Heart left ventricle (tissue), 16 donors: ENCODE results near the gene ASTN2. TPM values are rescaled to one million over a fixed set of nuclear protein-coding genes. Genes with fewer than 3 reads are reported as not detected.

Experiments used
- ATAC-seq, 4 donors: fragments of 200-7000 bp; cut with Tn5 transposase; one replicate each; pipeline ENCODE4 v1.9.1; 2020 to 2022; ENCODE audit warnings: moderate library complexity in 4 of 4, mild to moderate bottlenecking in 3 of 4, moderate number of reproducible peaks in 1 of 4
- DNase-seq, 5 donors: peaks; one replicate each; pipeline ENCODE4 v3.0.0-alpha.2; 2020
- H3K27ac ChIP-seq, 12 donors: fragments of 200-600 bp; sonication (generic) in 4 of 12; one replicate each; pipeline versions ENCODE4 v1.5.0 to v1.8.0; 2016 to 2022; ENCODE audit warnings: mild to moderate bottlenecking in 2 of 12
- H3K27me3 ChIP-seq, 9 donors: fragments of 200-600 bp; sonication (generic) in 2 of 9; one replicate each; pipeline versions ENCODE4 v1.5.1 to v1.8.0; 2016 to 2022; ENCODE audit warnings: mild to moderate bottlenecking in 3 of 9
- H3K36me3 ChIP-seq, 9 donors: fragments of 200-600 bp; sonication (generic) in 2 of 9; one replicate each; pipeline versions ENCODE4 v1.5.0 to v1.8.0; 2018 to 2022; ENCODE audit warnings: mild to moderate bottlenecking in 2 of 9
- H3K4me1 ChIP-seq, 12 donors: fragments of 200-600 bp; sonication (generic) in 4 of 12; one replicate each; pipeline versions ENCODE4 v1.5.0 to v1.8.0; 2016 to 2022; ENCODE audit warnings: mild to moderate bottlenecking in 3 of 12
- H3K4me3 ChIP-seq, 12 donors: fragments of 200-600 bp; sonication (generic) in 4 of 12; one replicate each; pipeline versions ENCODE4 v1.5.0 to v1.8.0; 2017 to 2022; ENCODE audit warnings: mild to moderate bottlenecking in 9 of 12, moderate library complexity in 4 of 12
- H3K9me3 ChIP-seq, 12 donors: fragments of 200-600 bp; sonication (generic) in 4 of 12; one replicate each; pipeline versions ENCODE4 v1.5.0 to v1.8.0; 2016 to 2022; ENCODE audit warnings: mild to moderate bottlenecking in 1 of 12
- CTCF ChIP-seq, 12 donors: fragments of 200-600 bp; sonication (generic) in 4 of 12; IDR thresholded peaks; one replicate each; pipeline versions ENCODE4 v1.5.0 to v1.8.0; 2018 to 2022; ENCODE audit warnings: antibody characterized with exemption in 12 of 12, mild to moderate bottlenecking in 5 of 12
- POLR2A ChIP-seq, 2 donors: fragments of 450-650 bp; IDR thresholded peaks; one replicate each; pipeline ENCODE4 v1.6.1; 2017; ENCODE audit warnings: antibody characterized with exemption in 2 of 2, mild to moderate bottlenecking in 2 of 2, moderate library complexity in 2 of 2
- WGBS, 4 donors: extraction: QIAGEN DNeasy Blood & Tissue Kit in 2 of 4; methylation state at CpG; one replicate each; pipeline versions ENCODE4 v1.1.5 to v1.1.7; 2013 to 2018; 5-methylcytosine and 5-hydroxymethylcytosine counted together
- intact Hi-C, 10 donors: fragments of 100-400 bp; cut with DNase I; formaldehyde crosslinking; loops; one replicate each; pipeline versions ENCODE4 v1.11.1 to v1.14.2; 2022
- polyA plus RNA-seq, 2 donors: library from polyadenylated mRNA; stranded (reverse); fragments of 200-250 nt; gene quantifications; one replicate each; pipeline ENCODE4 v1.2.3, GENCODE V29; 2013
- total RNA-seq, 9 donors: library from RNA; depleted of rRNA in 2 of 9; stranded (reverse); fragments of >200 nt in 2 of 9; fragmentation: NEBNext Ultra II Directional in 3 of 9; extraction: Animal tissue kit (Norgen Biotek cat#: 25700) in 3 of 9; gene quantifications; one replicate each; pipeline versions ENCODE4 v1.1.0 to v1.2.4, GENCODE V29; 2016 to 2023
- donor health status: ischemic (EF 13 %, LVEDD 7.1; RV severe dilation, severe dysfunction).
- donor health status: healthy with polysubstance abuse.
- donor health status: DM: no; HTN: yes; CAD: no.
- donor health status: DM: no; HTN: no; CAD: no.
- donor health status: ischemic (EF 25% LVEDD 6.9; RV normal size, moderate dysfunction).
- donor health status: ischemic (EF 25% LVEDD 5.7; RV mildly dilated, moderate dysfunction).
- donor health status: healthy.
- donor health status: DM: yes; HTN: yes; CAD: no.
- donor health status: ischemic (EF 35%, LVEDD 5.7; RV mildly dilated, moderate dysfunction).
- donor health status: nonischemic (EF 11% LVEDD 7.7; RV severe dilation, severe dysfunction).
- donor health status: DM: yes; HTN: yes; CAD: no.
- donor health status: PGD.
- donor health status: ischemic (EF 29% LVEDD 5.4; RV normal size, mild dysfunction).
- donor health status: nonischemic (EF 23%, LVEDD 6.1; RV moderate dilation, normal function).

ASTN2 gene
- total and polyA plus RNA-seq, 11 donors: 2.5 to 6.0 (median 3.5) TPM

GRCh38 chr9:116934131-116934530, 480.7 kb downstream of the ASTN2 start:
- Histone ChIP-seq H3K27me3 (peaks cover 0 to 13% (median 0%) of the 10 kb centered on the region in 9 donors), H3K36me3 (no peaks in the 10 kb centered on the region), H3K4me1 (no peaks in the 10 kb centered on the region), H3K9me3 (no peaks in the 10 kb centered on the region), H3K4me3 (no peak overlapping the region), H3K27ac (no peak overlapping the region)
- DNase-seq (no peak), ATAC-seq (no peak)
- no peak for TF ChIP-seq CTCF (IDR thresholded peaks at IDR 0.05)
- intact Hi-C loops: loop anchor here in 1 of 10 donors (10.0 kb wide), 1 partner anchor 51 kb away; no protein-coding TSS in a partner anchor
- 71 to 85% (median 77%) methylated on average over 5 of the region's 5 CpGs for WGBS, 4 donors

- H3K27ac ChIP-seq: no peak overlapping the region
- no peaks in the 10 kb centered on the region for H3K9me3 ChIP-seq
- H3K36me3 ChIP-seq: no peaks in the 10 kb centered on the region
- 76 to 85% (median 79%) methylated on average over 2 of the region's 2 CpGs for WGBS, 4 donors
- no peak overlapping the region for H3K4me3 ChIP-seq
- H3K27me3 ChIP-seq: peaks cover 0 to 13% (median 0%) of the 10 kb centered on the region in 9 donors
- H3K4me1 ChIP-seq: no peaks in the 10 kb centered on the region
- TF ChIP-seq CTCF (IDR thresholded peaks at IDR 0.05) (no peak), POLR2A (IDR thresholded peaks at IDR 0.05) (no peak)
- intact Hi-C loops: loop anchor here in 1 of 10 donors (10.0 kb wide), 1 partner anchor 52 kb away; no protein-coding TSS in a partner anchor
- no peak for ATAC-seq
- DNase-seq: no peak
Measured at GRCh38 chr9:116933251-116933650, 481.6 kb downstream of the ASTN2 start.

- no peak for ATAC-seq
- Histone ChIP-seq H3K9me3 (no peaks in the 10 kb centered on the region), H3K27ac (no peak overlapping the region), H3K36me3 (no peaks in the 10 kb centered on the region), H3K27me3 (peaks cover 0 to 13% (median 0%) of the 10 kb centered on the region in 9 donors), H3K4me1 (no peaks in the 10 kb centered on the region), H3K4me3 (no peak overlapping the region)
- TF ChIP-seq POLR2A (IDR thresholded peaks at IDR 0.05) (no peak), CTCF (IDR thresholded peaks at IDR 0.05) (no peak)
- no peak for DNase-seq
- WGBS, 4 donors: 66 to 76% (median 73%) methylated on average over 3 of the region's 3 CpGs
- intact Hi-C loops: loop anchor here in 1 of 10 donors (10.0 kb wide), 1 partner anchor 55 kb away; no protein-coding TSS in a partner anchor
Measured at GRCh38 chr9:116929621-116930020, 485.2 kb downstream of the ASTN2 start.

DNA sequence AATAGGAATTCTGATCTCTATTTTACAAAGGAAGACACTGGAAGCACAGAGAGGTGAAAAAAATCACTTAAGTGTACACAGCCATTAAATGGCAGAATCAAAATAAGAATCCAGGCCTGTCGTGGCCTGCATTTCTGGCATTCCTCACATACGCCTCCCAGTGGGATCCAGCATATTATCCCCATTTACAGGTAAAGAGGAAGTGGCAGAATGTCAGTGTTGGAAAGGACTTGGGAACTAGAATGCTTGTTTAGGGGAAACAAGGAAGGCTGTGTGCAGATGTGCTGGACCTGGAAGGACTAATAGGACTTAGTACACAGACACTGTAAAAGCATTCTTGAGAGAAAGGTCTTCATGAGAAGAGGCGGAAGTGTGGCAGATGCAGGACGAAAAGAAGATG, 486.0 kb downstream of the ASTN2 start:
- Histone ChIP-seq H3K4me1 (no peaks in the 10 kb centered on the region), H3K9me3 (no peaks in the 10 kb centered on the region), H3K27me3 (peaks cover 0 to 13% (median 0%) of the 10 kb centered on the region in 9 donors), H3K36me3 (no peaks in the 10 kb centered on the region), H3K27ac (no peak overlapping the region), H3K4me3 (no peak overlapping the region)
- TF ChIP-seq POLR2A (IDR thresholded peaks at IDR 0.05) (no peak), CTCF (IDR thresholded peaks at IDR 0.05) (no peak)
- intact Hi-C loops: no loop called here
- no peak for DNase-seq
- ATAC-seq: no peak
- 42 to 50% (median 47%) methylated on average over 4 of the region's 4 CpGs for WGBS, 4 donors
